OCI-LY1 (cell line): ENCODE results near the gene PRAF2.

Experiments used
- H2AFZ ChIP-seq: fragments of 200-600 bp; sonication (generic), shearing (Covaris generic); 2 replicates; pipeline ENCODE4 v1.6.0; 2014; ENCODE audit warnings: antibody characterized with exemption, mild to moderate bottlenecking, low read length
- H3F3A ChIP-seq: fragments of 200-600 bp; sonication (generic), shearing (Covaris generic); 2 replicates; pipeline ENCODE4 v1.6.0; 2014; ENCODE audit warnings: mild to moderate bottlenecking, antibody characterized with exemption, low read length, moderate library complexity; ENCODE audit not compliant: insufficient read depth
- H3K27ac ChIP-seq: fragments of 200-600 bp; sonication (generic); 2 replicates; pipeline ENCODE4 v1.5.1; 2014; ENCODE audit warnings: low read length, mixed run types, mild to moderate bottlenecking, low read depth; ENCODE audit not compliant: poor library complexity, severe bottlenecking
- H3K27me3 ChIP-seq: fragments of 200-600 bp; sonication (generic); 2 replicates; pipeline ENCODE4 v1.6.0; 2014; ENCODE audit warnings: antibody characterized with exemption, mild to moderate bottlenecking, low read length, moderate library complexity; ENCODE audit not compliant: insufficient read depth
- H3K36me3 ChIP-seq: fragments of 200-600 bp; sonication (generic); 2 replicates; pipeline ENCODE4 v1.6.1; 2014; ENCODE audit warnings: mild to moderate bottlenecking, antibody characterized with exemption, low read length, moderate library complexity, mixed read lengths; ENCODE audit not compliant: insufficient read depth
- H3K4me1 ChIP-seq: fragments of 200-600 bp; sonication (generic); 2 replicates; pipeline ENCODE4 v1.5.1; 2014; ENCODE audit warnings: mild to moderate bottlenecking, low read length, moderate library complexity; ENCODE audit not compliant: insufficient read depth, severe bottlenecking
- H3K4me2 ChIP-seq: fragments of 200-600 bp; sonication (generic), shearing (Covaris generic); 2 replicates; pipeline ENCODE4 v1.6.1; 2014; ENCODE audit warnings: low read length
- H3K4me3 ChIP-seq: fragments of 200-600 bp; sonication (generic); 2 replicates; pipeline ENCODE4 v1.5.1; 2014; ENCODE audit warnings: low read length, low read depth, mild to moderate bottlenecking, mixed read lengths; ENCODE audit not compliant: poor library complexity, severe bottlenecking
- H3K79me2 ChIP-seq: fragments of 200-600 bp; shearing (Covaris generic); 2 replicates; pipeline ENCODE4 v1.6.1; 2016; ENCODE audit warnings: mixed run types, low read length, mixed read lengths; ENCODE audit not compliant: insufficient read depth
- H3K9ac ChIP-seq: fragments of 200-600 bp; sonication (generic), shearing (Covaris generic); 2 replicates; pipeline ENCODE4 v1.6.1; 2014; ENCODE audit warnings: mild to moderate bottlenecking, low read length, mixed read lengths
- H3K9me2 ChIP-seq: fragments of 200-600 bp; sonication (generic), shearing (Covaris generic); 2 replicates; pipeline ENCODE4 v1.6.1; 2014; ENCODE audit warnings: low read depth, mild to moderate bottlenecking, low read length, mixed read lengths
- H3K9me3 ChIP-seq: fragments of 200-600 bp; shearing (Covaris generic); 2 replicates; pipeline ENCODE4 v1.6.1; 2014; ENCODE audit warnings: low read length, mixed read lengths
- H4K20me1 ChIP-seq: fragments of 200-600 bp; sonication (generic), shearing (Covaris generic); 2 replicates; pipeline ENCODE4 v1.6.0; 2016; ENCODE audit warnings: mild to moderate bottlenecking, low read length; ENCODE audit not compliant: insufficient read depth
- EZH2 ChIP-seq: fragments of 200-600 bp; sonication (generic), shearing (Covaris generic); IDR thresholded peaks from 2 replicates; pipeline ENCODE4 v1.8.0; 2017; ENCODE audit warnings: borderline replicate concordance, mixed run types, mild to moderate bottlenecking, antibody characterized with exemption, low read length, moderate library complexity, mixed read lengths
- TF ChIP-seq, protein P1 (sequence below): fragments of 200-600 bp; sonication (generic), shearing (Covaris generic); IDR thresholded peaks from 2 replicates; pipeline ENCODE4 v1.5.1; 2017; ENCODE audit warnings: mild to moderate bottlenecking, antibody characterized with exemption, low read length, moderate library complexity, mixed read lengths

PRAF2 gene

DNA sequence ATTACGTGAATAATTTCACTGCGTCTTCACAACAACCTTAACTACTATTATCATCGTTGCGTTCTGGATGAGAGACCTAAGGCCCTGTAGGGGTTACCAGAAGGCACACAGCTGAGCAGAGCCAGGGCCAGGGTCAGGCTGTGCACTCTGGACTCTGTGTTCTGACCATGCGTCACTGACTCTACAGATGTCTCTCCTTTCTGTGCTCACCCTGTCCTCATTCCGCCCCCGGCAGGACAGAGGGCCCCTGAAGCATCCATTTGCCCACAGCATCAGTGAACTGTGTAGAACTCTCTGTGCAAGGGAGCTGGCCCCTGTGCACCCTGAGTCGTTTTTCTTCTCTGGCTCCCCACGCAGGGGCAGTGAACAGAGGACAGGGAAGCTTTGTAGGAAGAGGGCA, 28.4 kb upstream of the PRAF2 start:
- Histone ChIP-seq H3K36me3 (no peaks in the 10 kb centered on the region; the same call in 1 of the 2 replicates), H3K27me3 (no peaks in the 10 kb centered on the region), H3K79me2 (no peaks in the 10 kb centered on the region), H3K27ac (peak overlapping the region; percentile 51), H3K4me3 (peak overlapping the region; percentile 87), H3K4me2 (peak overlapping the region; percentile 98), H4K20me1 (no peaks in the 10 kb centered on the region), H3F3A (no peaks in the 10 kb centered on the region), H3K9me2 (no peaks in the 10 kb centered on the region), H2AFZ (no peak overlapping the region), H3K9ac (peak overlapping the region; percentile 82; the same call in 1 of the 2 replicates), H3K9me3 (no peaks in the 10 kb centered on the region), H3K4me1 (peaks cover 16% of the 10 kb centered on the region)
- no peak for TF ChIP-seq EZH2
- TF ChIP-seq, protein P1, sequence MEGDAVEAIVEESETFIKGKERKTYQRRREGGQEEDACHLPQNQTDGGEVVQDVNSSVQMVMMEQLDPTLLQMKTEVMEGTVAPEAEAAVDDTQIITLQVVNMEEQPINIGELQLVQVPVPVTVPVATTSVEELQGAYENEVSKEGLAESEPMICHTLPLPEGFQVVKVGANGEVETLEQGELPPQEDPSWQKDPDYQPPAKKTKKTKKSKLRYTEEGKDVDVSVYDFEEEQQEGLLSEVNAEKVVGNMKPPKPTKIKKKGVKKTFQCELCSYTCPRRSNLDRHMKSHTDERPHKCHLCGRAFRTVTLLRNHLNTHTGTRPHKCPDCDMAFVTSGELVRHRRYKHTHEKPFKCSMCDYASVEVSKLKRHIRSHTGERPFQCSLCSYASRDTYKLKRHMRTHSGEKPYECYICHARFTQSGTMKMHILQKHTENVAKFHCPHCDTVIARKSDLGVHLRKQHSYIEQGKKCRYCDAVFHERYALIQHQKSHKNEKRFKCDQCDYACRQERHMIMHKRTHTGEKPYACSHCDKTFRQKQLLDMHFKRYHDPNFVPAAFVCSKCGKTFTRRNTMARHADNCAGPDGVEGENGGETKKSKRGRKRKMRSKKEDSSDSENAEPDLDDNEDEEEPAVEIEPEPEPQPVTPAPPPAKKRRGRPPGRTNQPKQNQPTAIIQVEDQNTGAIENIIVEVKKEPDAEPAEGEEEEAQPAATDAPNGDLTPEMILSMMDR, result no peak

DNA sequence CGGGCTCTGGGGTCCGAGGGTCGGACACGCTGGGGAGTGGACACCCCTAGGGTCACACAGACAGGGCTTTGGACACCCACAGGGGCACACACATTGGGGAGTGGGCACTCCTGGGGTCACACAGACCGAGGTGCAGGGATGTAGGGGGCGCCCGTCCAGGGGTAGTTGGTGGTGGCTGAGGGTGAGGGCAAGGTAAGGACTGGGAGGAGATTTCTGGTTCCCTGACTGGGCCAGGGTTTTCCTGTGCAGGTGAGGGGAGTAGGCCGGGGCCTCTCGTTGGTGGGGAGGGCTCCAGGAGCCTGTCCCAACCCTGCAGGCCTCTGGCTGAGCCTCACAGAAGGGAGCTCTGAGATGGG, 27.8 kb upstream of the PRAF2 start:
- Histone ChIP-seq H3F3A (no peaks in the 10 kb centered on the region), H3K27me3 (no peaks in the 10 kb centered on the region), H3K27ac (peak overlapping the region; percentile 51), H3K36me3 (no peaks in the 10 kb centered on the region; the same call in 1 of the 2 replicates), H3K9me3 (no peaks in the 10 kb centered on the region), H3K9ac (peak overlapping the region; percentile 82), H2AFZ (no peak overlapping the region), H3K9me2 (no peaks in the 10 kb centered on the region), H4K20me1 (no peaks in the 10 kb centered on the region), H3K4me2 (peak overlapping the region; percentile 98), H3K4me3 (peak overlapping the region; percentile 87), H3K4me1 (peaks cover 16% of the 10 kb centered on the region), H3K79me2 (no peaks in the 10 kb centered on the region)
- TF ChIP-seq EZH2, result no peak
- TF ChIP-seq, protein P1, result peak; percentile 53

DNA sequence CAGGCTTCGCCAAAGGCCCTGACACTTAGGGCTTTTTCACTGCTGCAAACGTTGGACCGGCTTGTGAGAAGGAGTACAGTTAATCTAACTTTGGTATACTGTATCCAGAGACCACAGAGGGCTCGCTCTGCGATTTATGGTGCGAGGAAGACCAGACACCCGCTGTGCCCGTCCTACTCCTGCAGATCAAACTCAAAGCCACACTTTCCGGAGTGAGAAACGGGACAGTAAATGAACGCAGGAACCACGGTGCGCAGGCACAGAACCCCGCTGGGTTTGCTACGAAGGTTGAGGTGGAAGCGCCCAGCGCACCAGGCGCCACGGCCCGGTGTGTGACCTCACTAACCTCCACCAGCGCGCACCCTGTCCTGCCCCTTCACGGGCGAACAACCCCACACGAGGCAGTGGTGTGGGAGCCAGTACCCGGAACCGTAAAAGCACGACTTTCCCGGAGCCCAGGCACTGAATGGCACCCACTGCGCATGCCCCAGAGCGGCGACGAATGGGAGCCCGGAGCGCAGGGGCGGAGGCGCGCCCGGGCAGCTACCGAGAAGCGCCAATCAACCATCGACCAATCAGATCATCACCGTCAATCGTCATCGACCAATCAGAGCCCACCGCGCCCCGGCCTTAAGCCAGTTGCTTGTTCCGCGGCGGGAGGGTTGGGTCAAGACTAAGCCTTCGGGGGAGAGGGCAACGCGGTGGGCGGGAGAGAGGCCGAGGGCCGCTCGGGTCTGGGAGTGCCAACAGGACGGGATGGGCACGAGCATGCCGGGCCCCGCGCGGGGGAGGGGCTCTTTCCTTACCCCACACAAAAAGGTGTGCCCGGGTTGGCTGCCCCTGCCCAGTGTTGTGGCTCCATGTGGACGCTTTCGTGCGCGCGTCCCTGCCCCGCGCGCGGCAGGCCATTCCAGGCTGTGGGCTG, 27.2 kb upstream of the PRAF2 start:
- Histone ChIP-seq H3K27ac (peak overlapping the region; percentile 93), H3K9me3 (no peaks in the 10 kb centered on the region), H3F3A (no peaks in the 10 kb centered on the region), H3K36me3 (no peaks in the 10 kb centered on the region; the same call in 1 of the 2 replicates), H4K20me1 (no peaks in the 10 kb centered on the region), H2AFZ (no peak overlapping the region), H3K9me2 (no peaks in the 10 kb centered on the region), H3K27me3 (no peaks in the 10 kb centered on the region), H3K4me3 (peak overlapping the region; percentile 87), H3K4me2 (peak overlapping the region; percentile 98), H3K4me1 (peaks cover 16% of the 10 kb centered on the region), H3K9ac (peak overlapping the region; percentile 98), H3K79me2 (no peaks in the 10 kb centered on the region)
- TF ChIP-seq, protein P1, result no peak
- TF ChIP-seq EZH2, result no peak
